Glomerular endothelial cell (primary cell): ENCODE measurements around the gene IDUA. TPM values are rescaled to one million over a fixed set of nuclear protein-coding genes. Genes with fewer than 3 reads are reported as not detected.

Experiments used
- total RNA-seq: library from RNA; depleted of rRNA; stranded (reverse); fragments of >200 nt; gene quantifications from 2 replicates; pipeline ENCODE4 v1.2.3, GENCODE V29; 2015

The IDUA gene
- total RNA-seq, 1 donor from 2014 or later: 47.9 TPM

Other genes with a start within 250 kb of the IDUA start
- 0.29 TPM in 1 of 2 replicates, not detected in the other for gene CPLX1, start 160.9 kb upstream of the IDUA start, total RNA-seq
- gene GAK, start 54.7 kb upstream of the IDUA start, total RNA-seq: 128 and 176 TPM in 2 replicates
- 20.2 and 29.3 TPM in 2 replicates for gene TMEM175, start 54.6 kb upstream of the IDUA start, total RNA-seq
- gene DGKQ, start 13.5 kb upstream of the IDUA start, total RNA-seq: 19.8 and 21.9 TPM in 2 replicates
- gene SLC26A1, start 6.4 kb downstream of the IDUA start, total RNA-seq: 0.05 and 0.41 TPM in 2 replicates
- gene FGFRL1, start 24.6 kb downstream of the IDUA start, total RNA-seq: 22.3 and 27.7 TPM in 2 replicates
- gene RNF212, start 126.5 kb downstream of the IDUA start, total RNA-seq: 0.29 and 4.9 TPM in 2 replicates
- 4.6 and 5.1 TPM in 2 replicates for gene SPON2, start 185.5 kb downstream of the IDUA start, total RNA-seq